ENCODE measurements around the gene TXNDC11.
"Not testable (repeated sequence)": the region's sequence is repeated elsewhere in the genome, so short reads cannot be mapped to it uniquely, and the experiment has no call there.

TXNDC11 gene

GRCh38 chr16:11742536-11743307 lies at the start of gene TXNDC11:
Gene TXNDC11 (minus strand): TSS chr16:11742857. CDS start chr16:11742730, 127 bp downstream.
- DNase-seq, result peak; percentile 99

- peak; percentile 78 for DNase-seq
Observed at GRCh38 chr16:11791144-11791828, 48.6 kb upstream of the TXNDC11 start.

- no peak for DNase-seq
Observed at GRCh38 chr16:11788914-11789313, 46.3 kb upstream of the TXNDC11 start.

- not testable (repeated sequence) for DNase-seq
Observed at GRCh38 chr16:11784980-11785599, 42.4 kb upstream of the TXNDC11 start.

GRCh38 chr16:11784381-11784780 lies 41.7 kb upstream of the TXNDC11 start:
- not testable (repeated sequence) for DNase-seq

- DNase-seq, result peak; percentile 20
Observed at GRCh38 chr16:11784038-11784369, 41.3 kb upstream of the TXNDC11 start.

GRCh38 chr16:11783319-11784037 lies 40.8 kb upstream of the TXNDC11 start:
- no peak for DNase-seq

GRCh38 chr16:11781773-11782172 lies 39.1 kb upstream of the TXNDC11 start:
- peak; percentile 94 for DNase-seq

GRCh38 chr16:11780991-11781680 lies 38.5 kb upstream of the TXNDC11 start:
- peak; percentile 87 for DNase-seq

GRCh38 chr16:11779074-11779473 lies 36.4 kb upstream of the TXNDC11 start:
- no peak for DNase-seq

GRCh38 chr16:11774065-11774626 lies 31.5 kb upstream of the TXNDC11 start:
- no peak for DNase-seq

- DNase-seq, result no peak
Observed at GRCh38 chr16:11768849-11769248, 26.2 kb upstream of the TXNDC11 start.

- DNase-seq, result no peak
Observed at GRCh38 chr16:11762431-11762830, 19.8 kb upstream of the TXNDC11 start.

GRCh38 chr16:11759997-11760396 lies 17.3 kb upstream of the TXNDC11 start:
- DNase-seq, result no peak

- peak; percentile 90 for DNase-seq
Observed at GRCh38 chr16:11759163-11759834, 16.6 kb upstream of the TXNDC11 start.

- peak; percentile 47 for DNase-seq
Observed at GRCh38 chr16:11757671-11758545, 15.3 kb upstream of the TXNDC11 start.

- DNase-seq, result no peak
Observed at GRCh38 chr16:11756248-11756647, 13.6 kb upstream of the TXNDC11 start.

GRCh38 chr16:11755022-11755760 lies 12.5 kb upstream of the TXNDC11 start:
- peak; percentile 24 for DNase-seq

GRCh38 chr16:11752856-11753255 lies 10.2 kb upstream of the TXNDC11 start:
- no peak for DNase-seq

GRCh38 chr16:11750056-11750455 lies 7.4 kb upstream of the TXNDC11 start:
- DNase-seq, result no peak
